SK-N-MC (cell line): ENCODE measurements around the gene C1orf74.

ENCODE experiments used
- DNase-seq: peaks from one replicate; pipeline ENCODE4 v3.0.0-alpha.2; 2011; ENCODE audit warnings: low read depth, low spot score
- H3K27ac ChIP-seq: fragments of 200-600 bp; sonication (generic); 2 replicates; pipeline ENCODE4 v1.5.1; 2016; ENCODE audit warnings: mixed run types
- H3K36me3 ChIP-seq: fragments of 200-600 bp; sonication (generic); 2 replicates; pipeline ENCODE4 v1.6.1; 2017; ENCODE audit warnings: antibody characterized with exemption, low read length, mixed read lengths; ENCODE audit not compliant: insufficient read depth
- H3K4me3 ChIP-seq: fragments of 200-600 bp; sonication (generic); 2 replicates; pipeline ENCODE4 v1.5.1; 2016
- H3K9ac ChIP-seq: fragments of 200-600 bp; sonication (generic); 2 replicates; pipeline ENCODE4 v1.8.0; 2017; ENCODE audit warnings: mixed run types, mixed read lengths; ENCODE audit not compliant: insufficient read length
- H3K9me3 ChIP-seq: fragments of 200-600 bp; sonication (generic); 2 replicates; pipeline ENCODE4 v1.6.1; 2017; ENCODE audit warnings: low read depth, mild to moderate bottlenecking, antibody characterized with exemption, low read length, moderate library complexity, mixed read lengths
- EZH2 ChIP-seq: fragments of 200-600 bp; sonication (generic); IDR thresholded peaks from one replicate; pipeline ENCODE4 v1.6.1; 2017; ENCODE audit warnings: antibody characterized with exemption
- FOXP2 ChIP-seq: optimal IDR thresholded peaks from 2 replicates; pipeline ENCODE3; 2011; ENCODE audit warnings: mild to moderate bottlenecking, moderate library complexity; ENCODE audit not compliant: insufficient read depth; ENCODE audit errors: extremely low read length, control extremely low read depth
- POLR2AphosphoS5 ChIP-seq: IDR thresholded peaks from 2 replicates; pipeline ENCODE4 v1.6.1; 2012; ENCODE audit warnings: mild to moderate bottlenecking, low read depth, low read length, borderline replicate concordance

Gene C1orf74

GRCh38 chr1:209784265-209785169 lies at the start of gene C1orf74:
C1orf74 (minus strand) TSS chr1:209784559; CDS start chr1:209783634, 925 bp downstream.
- TF ChIP-seq POLR2AphosphoS5, result peak; percentile 97
- no peak for TF ChIP-seq FOXP2
- no peak for TF ChIP-seq EZH2
- Histone ChIP-seq H3K36me3 (peaks cover 10% of the 10 kb centered on the region; the same call in 1 of the 2 replicates), H3K9ac (peak within 1 kb of the TSS; percentile 99), H3K9me3 (peaks cover 5% of the 10 kb centered on the region; the same call in 1 of the 2 replicates), H3K27ac (peak within 1 kb of the TSS; percentile 88), H3K4me3 (peak within 1 kb of the TSS; percentile 99)
- peak; percentile 81 for DNase-seq

DNA sequence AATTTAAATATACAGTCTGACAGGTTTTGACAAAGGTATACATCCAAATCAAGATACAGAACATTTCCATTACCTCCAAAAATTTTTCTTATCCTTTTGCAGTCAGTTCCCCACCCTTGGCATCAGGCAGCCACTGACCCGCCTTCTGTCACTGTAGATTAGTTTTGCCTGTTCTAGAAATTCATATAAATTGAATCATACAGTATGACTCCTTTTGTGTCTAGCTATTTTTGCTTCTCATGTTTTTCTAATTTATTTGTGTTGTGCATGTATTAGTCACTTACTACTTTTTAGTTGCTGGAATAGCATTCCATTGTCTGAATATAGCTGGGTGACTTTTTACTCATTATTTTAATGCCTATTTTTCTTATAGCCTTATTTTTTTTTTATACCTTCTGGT lies 47.3 kb upstream of the C1orf74 start:
- H3K27ac ChIP-seq, result no peak overlapping the region
- DNase-seq, result no peak
- H3K9me3 ChIP-seq, result no peaks in the 10 kb centered on the region
- no peak overlapping the region for H3K4me3 ChIP-seq
- peaks cover 61% of the 10 kb centered on the region for H3K36me3 ChIP-seq
- no peak overlapping the region for H3K9ac ChIP-seq
- TF ChIP-seq FOXP2 (no peak), EZH2 (no peak), POLR2AphosphoS5 (no peak)

GRCh38 chr1:209830722-209831121 lies 46.4 kb upstream of the C1orf74 start:
- H3K36me3 ChIP-seq, result peaks cover 52% of the 10 kb centered on the region

DNA sequence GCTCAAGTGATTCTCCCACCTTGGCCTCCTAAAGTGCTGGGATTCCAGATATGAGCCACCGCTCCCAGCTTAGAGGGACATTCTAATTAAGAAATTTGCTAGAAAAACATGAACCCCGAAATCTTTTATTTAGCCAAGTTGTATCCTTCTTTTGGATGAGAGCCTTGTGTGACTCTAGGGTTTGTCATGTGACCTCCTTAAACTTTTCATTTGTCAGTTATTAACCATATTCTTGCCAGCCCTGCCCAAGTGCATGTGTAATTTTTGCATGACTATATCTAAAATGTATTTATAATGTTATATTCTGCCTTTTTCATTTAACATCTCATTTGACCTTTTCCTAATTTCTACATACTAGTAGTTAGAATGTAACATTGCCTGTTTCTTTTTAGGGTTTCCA lies 45.4 kb upstream of the C1orf74 start:
- H3K4me3 ChIP-seq, result no peak overlapping the region
- H3K9ac ChIP-seq, result peak overlapping the region; percentile 16
- H3K9me3 ChIP-seq, result no peaks in the 10 kb centered on the region
- no peak for DNase-seq
- H3K27ac ChIP-seq, result no peak overlapping the region
- no peak for TF ChIP-seq POLR2AphosphoS5
- TF ChIP-seq FOXP2, result no peak
- no peak for TF ChIP-seq EZH2
- H3K36me3 ChIP-seq, result peaks cover 42% of the 10 kb centered on the region

More at GRCh38 chr1:209830722-209831121, 46.4 kb upstream of the C1orf74 start:
- DNase-seq, result no peak
- Histone ChIP-seq H3K9me3 (no peaks in the 10 kb centered on the region), H3K9ac (peak overlapping the region; percentile 16), H3K27ac (no peak overlapping the region), H3K4me3 (no peak overlapping the region)
- TF ChIP-seq POLR2AphosphoS5, result no peak
- TF ChIP-seq FOXP2, result no peak
- TF ChIP-seq EZH2, result no peak

DNA sequence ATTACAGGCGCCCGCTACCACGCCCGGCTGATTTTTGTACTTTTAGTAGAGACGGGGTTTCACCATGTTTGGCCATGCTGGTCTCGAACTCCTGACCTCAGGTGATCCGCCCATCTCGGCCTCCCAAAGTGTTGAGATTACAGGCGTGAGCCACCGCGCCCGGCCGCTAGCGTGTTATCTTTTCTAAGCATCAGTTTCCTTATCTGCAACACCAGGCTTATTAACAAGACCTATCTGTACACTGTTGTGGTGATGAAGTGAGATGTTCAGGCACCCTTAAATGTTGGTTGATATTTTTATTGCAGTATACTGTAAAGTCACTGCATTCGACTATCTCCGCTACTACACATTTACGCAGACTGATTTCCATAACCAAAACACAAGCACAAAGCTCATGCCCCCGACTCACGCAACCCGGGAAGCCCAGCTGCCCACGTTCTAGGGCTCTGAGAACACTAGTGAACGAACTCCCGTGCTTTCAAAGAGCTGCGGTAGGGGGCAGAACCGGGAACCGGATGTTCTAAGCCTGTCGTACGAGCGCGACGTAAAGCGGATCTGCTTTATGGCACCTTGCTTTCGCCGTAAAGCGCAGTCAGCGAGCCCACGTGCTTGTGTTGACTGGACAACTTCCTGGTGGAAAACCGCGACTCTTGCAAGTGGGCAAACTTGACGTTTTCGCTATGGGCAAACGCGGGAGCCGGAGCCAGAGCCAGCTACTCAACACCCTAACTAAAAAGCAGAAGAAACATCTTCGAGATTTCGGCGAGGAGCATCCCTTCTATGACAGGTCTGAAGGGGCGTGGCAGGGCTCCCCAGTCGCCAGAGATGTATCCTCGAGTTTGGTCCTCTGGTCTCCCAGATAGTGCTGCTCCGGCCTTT lies 43.3 kb upstream of the C1orf74 start, which contains the start of gene UTP25:
Gene UTP25 (plus strand): TSS at position 589 of the 879 bp plus-strand sequence. CDS start 92 bp downstream, at position 681.
- peaks cover 21% of the 10 kb centered on the region for H3K36me3 ChIP-seq
- H3K9ac ChIP-seq, result peak within 1 kb of the TSS; percentile 70
- no peaks in the 10 kb centered on the region for H3K9me3 ChIP-seq
- peak within 1 kb of the TSS; percentile 93 for H3K4me3 ChIP-seq
- peak within 1 kb of the TSS; percentile 23; the same call in 1 of the 2 replicates for H3K27ac ChIP-seq
- DNase-seq, result peak; percentile 95
- peak; percentile 81 for TF ChIP-seq POLR2AphosphoS5
- TF ChIP-seq FOXP2, result peak; percentile 17
- TF ChIP-seq EZH2, result no peak

GRCh38 chr1:209825591-209826434 lies 41.5 kb upstream of the C1orf74 start:
- no peak overlapping the region for H3K27ac ChIP-seq
- no peak for DNase-seq
- TF ChIP-seq POLR2AphosphoS5, result no peak
- TF ChIP-seq EZH2, result no peak
- no peak for TF ChIP-seq FOXP2

DNA sequence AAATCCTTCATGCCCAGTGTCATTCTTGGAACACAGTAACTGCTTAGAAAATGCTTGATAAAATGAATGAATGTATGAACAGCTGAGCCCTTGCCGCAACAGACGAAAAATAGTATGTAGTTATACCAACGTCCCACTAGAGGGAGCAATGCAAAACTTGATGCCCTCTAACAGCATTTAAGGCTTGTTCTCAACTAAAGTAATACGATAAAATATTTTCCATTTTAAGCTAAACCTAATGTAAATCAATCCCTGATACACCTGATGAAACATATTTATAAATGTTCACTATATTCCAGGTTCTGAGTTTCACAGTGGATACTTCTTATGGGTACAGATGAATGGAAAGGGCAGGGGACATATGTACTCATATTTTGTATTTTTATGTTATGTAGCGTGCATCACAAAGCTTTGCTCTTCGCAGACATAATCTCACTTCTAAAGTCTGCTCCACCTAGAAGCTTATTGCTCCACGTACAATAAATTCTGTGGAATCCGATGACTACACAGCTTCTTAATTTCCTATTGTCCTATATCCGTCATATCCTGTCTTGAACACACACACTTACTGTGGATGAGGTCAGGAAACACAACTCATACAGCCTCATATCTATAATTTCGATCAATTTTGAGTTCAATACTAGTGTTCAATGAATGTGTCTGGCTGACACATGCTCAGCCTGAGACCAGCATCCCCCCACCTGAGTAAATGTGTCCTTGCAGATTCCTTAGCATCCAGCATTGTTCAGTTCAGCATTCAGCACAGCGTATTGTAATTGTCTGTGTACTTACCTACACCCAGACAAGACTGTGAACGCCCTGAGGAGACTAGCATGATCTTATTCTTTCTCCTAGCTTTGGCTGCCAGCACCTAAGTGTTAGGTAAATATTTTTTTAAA lies 39.0 kb upstream of the C1orf74 start:
- Histone ChIP-seq H3K36me3 (no peaks in the 10 kb centered on the region), H3K27ac (no peak overlapping the region), H3K9me3 (no peaks in the 10 kb centered on the region), H3K4me3 (peak overlapping the region; percentile 61), H3K9ac (no peak overlapping the region)
- TF ChIP-seq POLR2AphosphoS5, result no peak
- no peak for TF ChIP-seq FOXP2
- no peak for TF ChIP-seq EZH2
- DNase-seq, result peak; percentile 56

More at GRCh38 chr1:209825591-209826434, 41.5 kb upstream of the C1orf74 start:
- Histone ChIP-seq H3K4me3 (no peak overlapping the region), H3K9ac (no peak overlapping the region), H3K9me3 (no peaks in the 10 kb centered on the region), H3K36me3 (peaks cover 5% of the 10 kb centered on the region)
